ENCODE measurements around the gene FAM186B.

GRCh38 chr12:49604856-49605255, 583 bp downstream of the FAM186B start:
- TF ChIP-seq MEIS1 (CRISPR knock-in tag; IDR thresholded peaks at IDR 0.05; ENCODE audit: borderline replicate concordance) (no peak), ATF2 (CRISPR knock-in tag; IDR thresholded peaks at IDR 0.05) (no peak), ZBTB4 (CRISPR knock-in tag; IDR thresholded peaks at IDR 0.05; ENCODE audit: borderline replicate concordance) (no peak), CTCF (CRISPR knock-in tag; IDR thresholded peaks at IDR 0.05) (no peak), THAP11 (CRISPR knock-in tag; IDR thresholded peaks at IDR 0.05) (no peak), ATF1 (CRISPR knock-in tag; IDR thresholded peaks at IDR 0.05) (no peak), CBX5 (CRISPR knock-in tag; IDR thresholded peaks at IDR 0.05; ENCODE audit: borderline replicate concordance) (no peak), YY1 (IDR thresholded peaks at IDR 0.05; ENCODE audit: insufficient read depth, insufficient replicate concordance, low read depth, low read length) (no peak), MAX (IDR thresholded peaks at IDR 0.05) (no peak), TAF1 (CRISPR knock-in tag; IDR thresholded peaks at IDR 0.05) (no peak)
